Measurements from ENCODE around the gene DYNLT4. TPM values are rescaled to one million over a fixed set of nuclear protein-coding genes. Genes with fewer than 3 reads are reported as not detected.
"Not testable (repeated sequence)": the region's sequence is repeated elsewhere in the genome, so short reads cannot be mapped to it uniquely, and the experiment has no call there.

DYNLT4 gene
- total and polyA plus RNA-seq, 5 donors from 2014 or later: 0.71 to 3.6 (median 2.3) TPM; not detected in 1

DNA sequence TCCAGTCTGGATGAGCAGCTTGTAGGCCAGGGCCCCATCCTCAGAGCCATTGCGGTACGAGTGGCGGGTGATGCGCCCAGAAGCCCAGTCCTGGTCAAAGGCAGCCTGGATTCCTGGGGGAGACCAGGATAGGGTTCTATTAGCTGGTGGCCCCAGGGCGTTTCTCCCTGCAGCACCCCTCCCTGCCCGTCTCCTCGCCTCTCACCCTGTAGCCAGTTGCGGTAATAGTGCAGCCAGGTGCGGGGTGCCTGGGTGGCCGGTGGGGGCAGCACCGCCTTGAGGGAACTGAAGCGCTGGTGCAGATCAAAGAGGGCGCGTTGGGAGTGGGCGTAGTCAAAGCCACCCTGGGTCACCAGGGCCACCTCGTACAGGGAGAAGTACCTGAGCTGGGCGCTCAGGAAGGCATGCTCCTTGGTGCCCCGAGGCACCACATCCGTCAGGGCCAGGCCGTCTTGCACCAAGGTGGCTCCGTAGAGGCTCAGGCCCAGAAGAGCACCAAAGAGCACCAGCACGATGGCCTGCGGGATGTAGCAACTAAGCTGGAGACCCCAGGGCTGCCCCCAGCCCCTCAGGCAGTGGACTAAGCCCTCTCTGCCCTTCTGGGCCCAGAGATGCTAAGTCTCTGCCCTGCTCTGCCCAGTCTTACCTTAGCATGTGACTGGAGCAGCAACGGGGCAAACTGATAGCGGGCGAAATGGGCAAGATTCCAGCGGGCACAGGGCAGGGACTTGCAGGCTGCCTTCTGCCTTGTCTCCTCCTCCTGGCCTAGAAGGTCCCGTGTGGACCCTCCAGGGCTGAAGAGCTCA is 20.2 kb upstream of the DYNLT4 start:
- H3K4me1 ChIP-seq (ENCODE audit: control insufficient read depth, insufficient read depth, low read length, poor library complexity, severe bottlenecking): no peaks in the 10 kb centered on the region
- no peak for DNase-seq
- H3K4me1 Mint-ChIP-seq: peaks cover 0 to 2% (median 0%) of the 10 kb centered on the region in 4 donors
- H3K9me3 ChIP-seq (ENCODE audit: control insufficient read depth in 2 of 2, low read length in 2 of 2): no peaks in the 10 kb centered on the region
- no peak overlapping the region for H3K27ac ChIP-seq (ENCODE audit: insufficient read depth, low read length, poor library complexity, severe bottlenecking)
- no peaks in the 10 kb centered on the region for H3K27me3 Mint-ChIP-seq
- no peak overlapping the region for H3K4me3 Mint-ChIP-seq
- H3K36me3 Mint-ChIP-seq: no peaks in the 10 kb centered on the region
- no peaks in the 10 kb centered on the region for H3K9me3 Mint-ChIP-seq
- no peaks in the 10 kb centered on the region for H3K27me3 ChIP-seq (ENCODE audit: control insufficient read depth, insufficient read depth, low read length)
- no peak for ATAC-seq (ENCODE audit: low read depth in 2 of 2)
- H3K4me3 ChIP-seq (ENCODE audit: low read depth, low read length): no peak overlapping the region
- H3K27ac Mint-ChIP-seq: no peak overlapping the region
- no peaks in the 10 kb centered on the region for H3K36me3 ChIP-seq (ENCODE audit: control insufficient read depth, insufficient read depth, low read length)

GRCh38 chr1:44826375-44827196 is 19.4 kb upstream of the DYNLT4 start:
- H3K9me3 Mint-ChIP-seq: no peaks in the 10 kb centered on the region
- no peak overlapping the region for H3K4me3 Mint-ChIP-seq
- H3K27ac Mint-ChIP-seq: no peak overlapping the region
- DNase-seq (no peak), ATAC-seq (ENCODE audit: low read depth in 2 of 2) (peak in 1 of 2 donors; percentile 19)
- Histone ChIP-seq H3K9me3 (ENCODE audit: control insufficient read depth in 2 of 2, low read length in 2 of 2) (no peaks in the 10 kb centered on the region), H3K36me3 (ENCODE audit: control insufficient read depth, insufficient read depth, low read length) (no peaks in the 10 kb centered on the region), H3K27me3 (ENCODE audit: control insufficient read depth, insufficient read depth, low read length) (no peaks in the 10 kb centered on the region), H3K27ac (ENCODE audit: insufficient read depth, low read length, poor library complexity, severe bottlenecking) (no peak overlapping the region), H3K4me3 (ENCODE audit: low read depth, low read length) (no peak overlapping the region), H3K4me1 (ENCODE audit: control insufficient read depth, insufficient read depth, low read length, poor library complexity, severe bottlenecking) (no peaks in the 10 kb centered on the region)
- no peaks in the 10 kb centered on the region for H3K36me3 Mint-ChIP-seq
- no peaks in the 10 kb centered on the region for H3K27me3 Mint-ChIP-seq
- H3K4me1 Mint-ChIP-seq: peaks cover 0 to 5% (median 2%) of the 10 kb centered on the region in 4 donors

DNA sequence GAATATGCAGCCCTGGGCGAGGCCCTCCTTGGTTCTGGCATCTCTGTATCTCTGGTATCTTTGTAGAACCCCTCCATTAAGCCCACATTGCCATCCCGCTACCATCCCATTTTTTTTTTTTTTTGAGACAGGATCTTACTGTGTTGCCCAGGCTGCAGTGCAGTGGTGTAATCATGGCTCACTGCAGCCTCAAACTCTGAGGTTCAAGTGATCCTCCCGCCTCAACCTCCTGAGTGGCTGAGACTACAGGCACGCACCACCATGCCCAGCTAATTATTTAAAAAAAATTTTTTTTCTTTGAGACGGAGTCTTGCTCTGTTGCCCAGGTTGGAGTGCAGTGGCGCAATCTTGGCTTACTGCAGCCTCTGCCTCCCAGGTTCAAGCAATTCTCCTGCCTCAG is 17.2 kb upstream of the DYNLT4 start:
- Mint-ChIP-seq H3K4me3 (peak overlapping the region in 1 of 4 donors; percentile 22), H3K4me1 (peaks cover 7 to 26% (median 17%) of the 10 kb centered on the region in 4 donors)
- ATAC-seq (ENCODE audit: low read depth in 2 of 2); H3K9me3 Mint-ChIP-seq; H3K36me3 ChIP-seq (ENCODE audit: control insufficient read depth, insufficient read depth, low read length); H3K4me3 ChIP-seq (ENCODE audit: low read depth, low read length); H3K36me3 Mint-ChIP-seq; H3K27me3 Mint-ChIP-seq; H3K27ac ChIP-seq (ENCODE audit: insufficient read depth, low read length, poor library complexity, severe bottlenecking); DNase-seq; H3K27ac Mint-ChIP-seq; H3K27me3 ChIP-seq (ENCODE audit: control insufficient read depth, insufficient read depth, low read length); H3K9me3 ChIP-seq (ENCODE audit: control insufficient read depth in 2 of 2, low read length in 2 of 2): not testable (repeated sequence)
- peaks cover 12% of the 10 kb centered on the region for H3K4me1 ChIP-seq (ENCODE audit: control insufficient read depth, insufficient read depth, low read length, poor library complexity, severe bottlenecking)

- Mint-ChIP-seq H3K27me3 (no peaks in the 10 kb centered on the region), H3K4me1 (peaks cover 10 to 38% (median 22%) of the 10 kb centered on the region in 4 donors), H3K36me3 (no peaks in the 10 kb centered on the region), H3K27ac (peak overlapping the region in 1 of 3 donors; percentile 31), H3K9me3 (peaks cover 0 to under 1% (median 0%) of the 10 kb centered on the region in 7 donors), H3K4me3 (peak overlapping the region in 1 of 4 donors; percentile 71)
- H3K9me3 ChIP-seq (ENCODE audit: control insufficient read depth in 2 of 2, low read length in 2 of 2): no peaks in the 10 kb centered on the region
- ATAC-seq (ENCODE audit: low read depth in 2 of 2) (no peak), DNase-seq (no peak)
- H3K4me1 ChIP-seq (ENCODE audit: control insufficient read depth, insufficient read depth, low read length, poor library complexity, severe bottlenecking): peaks cover 18% of the 10 kb centered on the region
- H3K27ac ChIP-seq (ENCODE audit: insufficient read depth, low read length, poor library complexity, severe bottlenecking): no peak overlapping the region
- no peak overlapping the region for H3K4me3 ChIP-seq (ENCODE audit: low read depth, low read length)
- H3K36me3 ChIP-seq (ENCODE audit: control insufficient read depth, insufficient read depth, low read length): no peaks in the 10 kb centered on the region
- H3K27me3 ChIP-seq (ENCODE audit: control insufficient read depth, insufficient read depth, low read length): no peaks in the 10 kb centered on the region
Observed at GRCh38 chr1:44822981-44823451, 15.9 kb upstream of the DYNLT4 start.

- Mint-ChIP-seq H3K27me3 (no peaks in the 10 kb centered on the region), H3K4me3 (peak overlapping the region in 1 of 4 donors; percentile 71), H3K4me1 (peaks cover 11 to 43% (median 28%) of the 10 kb centered on the region in 4 donors), H3K27ac (no peak overlapping the region), H3K36me3 (no peaks in the 10 kb centered on the region), H3K9me3 (peaks cover 0 to 2% (median 0%) of the 10 kb centered on the region in 7 donors)
- H3K36me3 ChIP-seq (ENCODE audit: control insufficient read depth, insufficient read depth, low read length): no peaks in the 10 kb centered on the region
- H3K27me3 ChIP-seq (ENCODE audit: control insufficient read depth, insufficient read depth, low read length): no peaks in the 10 kb centered on the region
- no peaks in the 10 kb centered on the region for H3K9me3 ChIP-seq (ENCODE audit: control insufficient read depth in 2 of 2, low read length in 2 of 2)
- peaks cover 18% of the 10 kb centered on the region for H3K4me1 ChIP-seq (ENCODE audit: control insufficient read depth, insufficient read depth, low read length, poor library complexity, severe bottlenecking)
- no peak overlapping the region for H3K27ac ChIP-seq (ENCODE audit: insufficient read depth, low read length, poor library complexity, severe bottlenecking)
- ATAC-seq (ENCODE audit: low read depth in 2 of 2): no peak
- no peak overlapping the region for H3K4me3 ChIP-seq (ENCODE audit: low read depth, low read length)
- DNase-seq: no peak
Observed at GRCh38 chr1:44822131-44822701, 15.1 kb upstream of the DYNLT4 start.

- no peak overlapping the region for H3K4me3 ChIP-seq (ENCODE audit: low read depth, low read length)
- Mint-ChIP-seq H3K36me3 (no peaks in the 10 kb centered on the region), H3K4me3 (peak overlapping the region; percentile 66 to 97 (median 92)), H3K27me3 (no peaks in the 10 kb centered on the region), H3K9me3 (peaks cover 0 to 2% (median 0%) of the 10 kb centered on the region in 7 donors), H3K27ac (peak overlapping the region in 2 of 3 donors; percentile 100), H3K4me1 (peaks cover 11 to 43% (median 32%) of the 10 kb centered on the region in 4 donors)
- DNase-seq (no peak), ATAC-seq (ENCODE audit: low read depth in 2 of 2) (no peak)
- no peaks in the 10 kb centered on the region for H3K27me3 ChIP-seq (ENCODE audit: control insufficient read depth, insufficient read depth, low read length)
- peaks cover 18% of the 10 kb centered on the region for H3K4me1 ChIP-seq (ENCODE audit: control insufficient read depth, insufficient read depth, low read length, poor library complexity, severe bottlenecking)
- H3K27ac ChIP-seq (ENCODE audit: insufficient read depth, low read length, poor library complexity, severe bottlenecking): no peak overlapping the region
- H3K9me3 ChIP-seq (ENCODE audit: control insufficient read depth in 2 of 2, low read length in 2 of 2): no peaks in the 10 kb centered on the region
- no peaks in the 10 kb centered on the region for H3K36me3 ChIP-seq (ENCODE audit: control insufficient read depth, insufficient read depth, low read length)
Observed at GRCh38 chr1:44821240-44821715, 14.1 kb upstream of the DYNLT4 start.
